Astrocyte (in vitro differentiated cells and primary cell): ENCODE data around the gene NNAT. TPM values are rescaled to one million over a fixed set of nuclear protein-coding genes. Genes with fewer than 3 reads are reported as not detected.
"Not testable (repeated sequence)": the region's sequence is repeated elsewhere in the genome, so short reads cannot be mapped to it uniquely, and the experiment has no call there.

Source experiments
- DNase-seq: peaks from one replicate; pipeline ENCODE4 v3.0.0-alpha.2; 2010; ENCODE audit warnings: low read depth
- FAIRE-seq: peaks from 2 replicates; lab custom pipeline; 2011; peaks lifted over from hg19 to GRCh38; lab: Jason Lieb, UNC
- H2AFZ ChIP-seq: 2 replicates; pipeline ENCODE4 v1.6.0; 2012; ENCODE audit warnings: low read depth, low read length, inconsistent platforms
- H3K27ac ChIP-seq: 2 replicates; pipeline ENCODE4 v1.5.1; 2011; ENCODE audit warnings: low read depth, low read length, inconsistent platforms
- H3K27me3 ChIP-seq: 2 replicates; pipeline ENCODE4 v1.6.0; 2011; ENCODE audit warnings: low read length, inconsistent platforms; ENCODE audit not compliant: insufficient read depth
- H3K36me3 ChIP-seq: 2 replicates; pipeline ENCODE4 v1.5.1; 2011; ENCODE audit warnings: low read length, inconsistent platforms; ENCODE audit not compliant: insufficient read depth
- H3K4me1 ChIP-seq: 2 replicates; pipeline ENCODE4 v1.5.1; 2011; ENCODE audit warnings: low read length, inconsistent platforms; ENCODE audit not compliant: insufficient read depth
- H3K4me2 ChIP-seq: 2 replicates; pipeline ENCODE4 v1.6.0; 2012; ENCODE audit warnings: low read length, inconsistent platforms
- H3K4me3 ChIP-seq: 2 replicates; pipeline ENCODE4 v1.5.1; 2011; ENCODE audit warnings: low read depth, mild to moderate bottlenecking, low read length, inconsistent platforms; ENCODE audit not compliant: insufficient read depth
- H3K79me2 ChIP-seq: 2 replicates; pipeline ENCODE4 v1.6.0; 2012; ENCODE audit warnings: mild to moderate bottlenecking, low read length, inconsistent platforms; ENCODE audit not compliant: insufficient read depth
- H3K9ac ChIP-seq: 2 replicates; pipeline ENCODE4 v1.6.0; 2012; ENCODE audit warnings: mild to moderate bottlenecking, low read length, inconsistent platforms
- H3K9me3 ChIP-seq: 2 replicates; pipeline ENCODE4 v1.5.1; 2012; ENCODE audit warnings: low read depth, mild to moderate bottlenecking, low read length, inconsistent platforms; ENCODE audit not compliant: insufficient read depth
- H4K20me1 ChIP-seq: 2 replicates; pipeline ENCODE4 v1.6.0; 2012; ENCODE audit warnings: low read length, inconsistent platforms; ENCODE audit not compliant: insufficient read depth
- H3K27ac Mint-ChIP-seq: one replicate; pipeline ENCODE4 v1.8.0; 2021; ENCODE audit warnings: mild to moderate bottlenecking, mixed read lengths; ENCODE audit not compliant: unreplicated experiment
- H3K27me3 Mint-ChIP-seq: one replicate; pipeline ENCODE4 v1.8.0; 2021; ENCODE audit warnings: low read depth, mixed read lengths; ENCODE audit not compliant: unreplicated experiment
- H3K36me3 Mint-ChIP-seq: one replicate; pipeline ENCODE4 v1.8.0; 2021; ENCODE audit warnings: low read depth, mixed read lengths; ENCODE audit not compliant: unreplicated experiment
- H3K4me1 Mint-ChIP-seq: one replicate; pipeline ENCODE4 v1.8.0; 2021; ENCODE audit warnings: low read depth, mixed read lengths; ENCODE audit not compliant: unreplicated experiment
- H3K4me3 Mint-ChIP-seq: one replicate; pipeline ENCODE4 v1.8.0; 2021; ENCODE audit warnings: mild to moderate bottlenecking, moderate library complexity, mixed read lengths; ENCODE audit not compliant: unreplicated experiment
- H3K9me3 Mint-ChIP-seq: one replicate; pipeline ENCODE4 v1.8.0; 2021; ENCODE audit warnings: mild to moderate bottlenecking, mixed read lengths; ENCODE audit not compliant: unreplicated experiment
- CTCF ChIP-seq: IDR thresholded peaks from 2 replicates; pipeline ENCODE4 v1.5.1; 2011; ENCODE audit warnings: low read depth, mild to moderate bottlenecking, inconsistent platforms, low read length, moderate library complexity; ENCODE audit not compliant: insufficient read depth
- EZH2 ChIP-seq: IDR thresholded peaks from 2 replicates; pipeline ENCODE4 v1.6.1; 2012; ENCODE audit warnings: mild to moderate bottlenecking, low read length, inconsistent platforms; ENCODE audit not compliant: insufficient read depth
- total RNA-seq: library from RNA; stranded (reverse); gene quantifications from 2 replicates; pipeline ENCODE4 v1.2.1, GENCODE V29; 2021

The NNAT gene
- total RNA-seq, 1 donor from 2014 or later: 3.6 TPM

- Mint-ChIP-seq H3K4me1 (peaks cover 3% of the 10 kb centered on the region), H3K27ac (no peak overlapping the region)
Measured at GRCh38 chr20:37539424-37539823, 18.4 kb downstream of the NNAT start.

GRCh38 chr20:37540001-37540400 lies 19.0 kb downstream of the NNAT start:
- peaks cover 6% of the 10 kb centered on the region for H3K27me3 ChIP-seq
- Mint-ChIP-seq H3K4me3 (no peak overlapping the region), H3K27ac (no peak overlapping the region), H3K4me1 (peaks cover 3% of the 10 kb centered on the region), H3K27me3 (peaks cover 7% of the 10 kb centered on the region), H3K9me3 (no peaks in the 10 kb centered on the region), H3K36me3 (no peaks in the 10 kb centered on the region)
- no peaks in the 10 kb centered on the region for H3K36me3 ChIP-seq
- TF ChIP-seq CTCF (no peak), EZH2 (no peak)
- DNase-seq (no peak), FAIRE-seq (no peak)
- H3K27ac ChIP-seq: no peak overlapping the region
- H2AFZ ChIP-seq: no peak overlapping the region
- H3K4me1 ChIP-seq: no peaks in the 10 kb centered on the region
- no peaks in the 10 kb centered on the region for H3K9me3 ChIP-seq
- no peak overlapping the region for H3K4me2 ChIP-seq
- no peak overlapping the region for H3K4me3 ChIP-seq
- no peaks in the 10 kb centered on the region for H3K79me2 ChIP-seq
- H3K9ac ChIP-seq: no peak overlapping the region
- no peaks in the 10 kb centered on the region for H4K20me1 ChIP-seq

More at GRCh38 chr20:37539424-37539823, 18.4 kb downstream of the NNAT start:
- DNase-seq (no peak), FAIRE-seq (no peak)
- peaks cover 1% of the 10 kb centered on the region for H3K27me3 ChIP-seq
- H3K36me3 ChIP-seq: no peaks in the 10 kb centered on the region
- no peak overlapping the region for H2AFZ ChIP-seq
- Mint-ChIP-seq H3K4me3 (no peak overlapping the region), H3K36me3 (no peaks in the 10 kb centered on the region), H3K9me3 (no peaks in the 10 kb centered on the region), H3K27me3 (peaks cover 4% of the 10 kb centered on the region)
- TF ChIP-seq EZH2: no peak
- TF ChIP-seq CTCF: no peak
- H3K4me2 ChIP-seq: no peak overlapping the region
- no peak overlapping the region for H3K27ac ChIP-seq
- H3K9ac ChIP-seq: no peak overlapping the region
- peaks cover 2% of the 10 kb centered on the region for H3K4me1 ChIP-seq
- H3K4me3 ChIP-seq: no peak overlapping the region
- H4K20me1 ChIP-seq: no peaks in the 10 kb centered on the region
- no peaks in the 10 kb centered on the region for H3K9me3 ChIP-seq
- H3K79me2 ChIP-seq: no peaks in the 10 kb centered on the region

- not testable (repeated sequence) for H3K4me1 Mint-ChIP-seq, H3K36me3 Mint-ChIP-seq, H3K36me3 ChIP-seq, H2AFZ ChIP-seq, H3K27ac ChIP-seq, H3K4me2 ChIP-seq, H3K4me1 ChIP-seq, DNase-seq, H3K9me3 Mint-ChIP-seq, H3K79me2 ChIP-seq, H3K27ac Mint-ChIP-seq, FAIRE-seq, H3K4me3 ChIP-seq, H3K9me3 ChIP-seq, H3K27me3 Mint-ChIP-seq, H3K9ac ChIP-seq, H3K4me3 Mint-ChIP-seq, H4K20me1 ChIP-seq
- peaks cover 13% of the 10 kb centered on the region for H3K27me3 ChIP-seq
Measured at GRCh38 chr20:37540838-37541237, 19.8 kb downstream of the NNAT start.
